ENCODE measurements around the gene ZBTB2. TPM values are rescaled to one million over a fixed set of nuclear protein-coding genes. Genes with fewer than 3 reads are reported as not detected.

Gene ZBTB2
- total and polyA plus RNA-seq, 2 donors (not counting 3 experiments of a cell fraction or from before 2014, with no cell fraction given): 11.8 to 13.1 TPM

GRCh38 chr6:151350442-151351145 lies 40.8 kb downstream of the ZBTB2 start:
- Histone ChIP-seq H3K4me3 (replicated peaks in 1 of 3; ENCODE audit: insufficient read depth in 1 of 3, low read depth in 1 of 3, low read length in 3 of 3) (no peak overlapping the region), H4K20me1 (replicated peaks; ENCODE audit: control insufficient read depth, extremely low read depth, insufficient read depth, low read length) (no peaks in the 10 kb centered on the region), H3K9me3 (replicated peaks; ENCODE audit: control insufficient read depth, insufficient read depth, low read length) (no peaks in the 10 kb centered on the region), H2AFZ (ENCODE audit: low read depth, low read length) (no peak overlapping the region), H3K4me1 (ENCODE audit: control insufficient read depth, extremely low read depth, insufficient read depth, low read length) (no peaks in the 10 kb centered on the region), H3K9me1 (replicated peaks; ENCODE audit: control insufficient read depth, extremely low read depth, insufficient read depth, low read length) (no peaks in the 10 kb centered on the region), H3K27ac (ENCODE audit: insufficient read depth, low read depth, low read length) (no peak overlapping the region), H3K9ac (replicated peaks; ENCODE audit: extremely low read depth, insufficient read depth, low read length) (no peak overlapping the region), H3K36me3 (ENCODE audit: control insufficient read depth in 2 of 2, extremely low read depth in 1 of 2, insufficient read depth in 2 of 2, low read length in 2 of 2) (peaks cover 12 to 33% of the 10 kb centered on the region in 2 experiments), H3K4me2 (ENCODE audit: insufficient read depth, low read length) (no peak overlapping the region), H3K79me2 (ENCODE audit: control insufficient read depth, insufficient read depth, low read length) (peaks cover 29% of the 10 kb centered on the region), H3K27me3 (ENCODE audit: control insufficient read depth in 2 of 2, insufficient read depth in 2 of 2, low read length in 2 of 2) (no peaks in the 10 kb centered on the region)
- dilution Hi-C loops (cut with MboI; ENCODE audit: extremely low pct_ligation_motif_present, low sequenced_read_pairs): no loop called here
- intact Hi-C loops (cut with micrococcal nuclease): no loop called here
- ChIA-PET POLR2A (no interaction called here), CTCF (interaction anchor here (0.8 to 1.7 kb wide), 3 partner anchors 16 to 459 kb away, joined by 3 to 9 read pairs (median 8); no protein-coding TSS in a partner anchor)
- DNase-seq (ENCODE audit: low read depth, low spot score) (no peak), FAIRE-seq (no peak)
- TF ChIP-seq JUN (IDR thresholded peaks at IDR 0.05; ENCODE audit: borderline replicate concordance, insufficient read depth, insufficient read length, low read depth): no peak
- peak; percentile 0 for TF ChIP-seq POLR2AphosphoS5 (IDR thresholded peaks at IDR 0.05; ENCODE audit: insufficient read depth, low read depth, low read length)
- BruUV-seq (replicated peaks): no TSS peak

DNA sequence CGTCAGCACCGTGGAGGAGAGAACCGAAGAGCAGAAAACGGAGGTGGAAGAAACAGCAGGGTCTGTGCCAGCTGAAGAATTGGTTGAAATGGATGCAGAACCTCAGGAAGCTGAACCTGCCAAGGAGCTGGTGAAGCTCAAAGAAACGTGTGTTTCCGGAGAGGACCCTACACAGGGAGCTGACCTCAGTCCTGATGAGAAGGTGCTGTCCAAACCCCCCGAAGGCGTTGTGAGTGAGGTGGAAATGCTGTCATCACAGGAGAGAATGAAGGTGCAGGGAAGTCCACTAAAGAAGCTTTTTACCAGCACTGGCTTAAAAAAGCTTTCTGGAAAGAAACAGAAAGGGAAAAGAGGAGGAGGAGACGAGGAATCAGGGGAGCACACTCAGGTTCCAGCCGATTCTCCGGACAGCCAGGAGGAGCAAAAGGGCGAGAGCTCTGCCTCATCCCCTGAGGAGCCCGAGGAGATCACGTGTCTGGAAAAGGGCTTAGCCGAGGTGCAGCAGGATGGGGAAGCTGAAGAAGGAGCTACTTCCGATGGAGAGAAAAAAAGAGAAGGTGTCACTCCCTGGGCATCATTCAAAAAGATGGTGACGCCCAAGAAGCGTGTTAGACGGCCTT lies 41.6 kb downstream of the ZBTB2 start:
- peaks cover 12 to 33% of the 10 kb centered on the region in 2 experiments for H3K36me3 ChIP-seq (ENCODE audit: control insufficient read depth in 2 of 2, extremely low read depth in 1 of 2, insufficient read depth in 2 of 2, low read length in 2 of 2)
- no peaks in the 10 kb centered on the region for H3K9me1 ChIP-seq (replicated peaks; ENCODE audit: control insufficient read depth, extremely low read depth, insufficient read depth, low read length)
- no peak overlapping the region for H3K4me2 ChIP-seq (ENCODE audit: insufficient read depth, low read length)
- CTCF ChIA-PET: interaction anchor here (0.8 to 2.1 kb wide), 4 partner anchors 15 to 458 kb away, joined by 3 to 9 read pairs (median 6); no protein-coding TSS in a partner anchor
- H3K4me3 ChIP-seq (replicated peaks in 1 of 3; ENCODE audit: insufficient read depth in 1 of 3, low read depth in 1 of 3, low read length in 3 of 3): no peak overlapping the region
- DNase-seq (ENCODE audit: low read depth, low spot score): no peak
- H3K27ac ChIP-seq (ENCODE audit: insufficient read depth, low read depth, low read length): no peak overlapping the region
- no peak for TF ChIP-seq EZH2 (IDR thresholded peaks at IDR 0.05; ENCODE audit: borderline replicate concordance, low read depth, low read length, severe bottlenecking)
- no peak for TF ChIP-seq FOS (IDR thresholded peaks at IDR 0.05; ENCODE audit: borderline replicate concordance, insufficient read depth, low read length)
- TF ChIP-seq, protein P1, sequence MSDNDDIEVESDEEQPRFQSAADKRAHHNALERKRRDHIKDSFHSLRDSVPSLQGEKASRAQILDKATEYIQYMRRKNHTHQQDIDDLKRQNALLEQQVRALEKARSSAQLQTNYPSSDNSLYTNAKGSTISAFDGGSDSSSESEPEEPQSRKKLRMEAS (IDR thresholded peaks at IDR 0.05; ENCODE audit: insufficient read depth, insufficient read length): no peak
- no peak for TF ChIP-seq POLR2A (IDR thresholded peaks at IDR 0.05; ENCODE audit: low read depth, low read length)
- TF ChIP-seq JUN (IDR thresholded peaks at IDR 0.05; ENCODE audit: borderline replicate concordance, insufficient read depth, insufficient read length, low read depth): no peak
- no peak for TF ChIP-seq CTCF (IDR thresholded peaks at IDR 0.05; ENCODE audit: extremely low read depth in 1 of 2, insufficient read depth in 1 of 2, low read depth in 1 of 2, low read length in 2 of 2)
- no peak for TF ChIP-seq GATA2 (IDR thresholded peaks at IDR 0.05; ENCODE audit: insufficient read depth, insufficient read length, low read depth, low read length)
- TF ChIP-seq POLR2AphosphoS5 (IDR thresholded peaks at IDR 0.05; ENCODE audit: insufficient read depth, low read depth, low read length): no peak
- TF ChIP-seq MYC (IDR thresholded peaks at IDR 0.05; ENCODE audit: low read depth, low read length): no peak
- H4K20me1 ChIP-seq (replicated peaks; ENCODE audit: control insufficient read depth, extremely low read depth, insufficient read depth, low read length): no peaks in the 10 kb centered on the region
- no peak overlapping the region for H3K9ac ChIP-seq (replicated peaks; ENCODE audit: extremely low read depth, insufficient read depth, low read length)
- dilution Hi-C loops (cut with MboI; ENCODE audit: extremely low pct_ligation_motif_present, low sequenced_read_pairs) (no loop called here), intact Hi-C loops (cut with micrococcal nuclease) (no loop called here)
- BruUV-seq (replicated peaks): no TSS peak
- peak; percentile 33 for FAIRE-seq
- POLR2A ChIA-PET: no interaction called here
- no peaks in the 10 kb centered on the region for H3K27me3 ChIP-seq (ENCODE audit: control insufficient read depth in 2 of 2, insufficient read depth in 2 of 2, low read length in 2 of 2)
- peaks cover 34% of the 10 kb centered on the region for H3K79me2 ChIP-seq (ENCODE audit: control insufficient read depth, insufficient read depth, low read length)
- no peaks in the 10 kb centered on the region for H3K4me1 ChIP-seq (ENCODE audit: control insufficient read depth, extremely low read depth, insufficient read depth, low read length)
- H2AFZ ChIP-seq (ENCODE audit: low read depth, low read length): no peak overlapping the region
- no peaks in the 10 kb centered on the region for H3K9me3 ChIP-seq (replicated peaks; ENCODE audit: control insufficient read depth, insufficient read depth, low read length)
